GM21619 (cell line): Measurements from ENCODE around the gene POU2AF2.
"Not testable (repeated sequence)": the region's sequence is repeated elsewhere in the genome, so short reads cannot be mapped to it uniquely, and the experiment has no call there.

Source experiments
- ATAC-seq: cut with Tn5 transposase; IDR thresholded peaks from one replicate; pipeline ENCODE4 v1.9.1; 2021; ENCODE audit not compliant: unreplicated experiment

POU2AF2 gene

DNA sequence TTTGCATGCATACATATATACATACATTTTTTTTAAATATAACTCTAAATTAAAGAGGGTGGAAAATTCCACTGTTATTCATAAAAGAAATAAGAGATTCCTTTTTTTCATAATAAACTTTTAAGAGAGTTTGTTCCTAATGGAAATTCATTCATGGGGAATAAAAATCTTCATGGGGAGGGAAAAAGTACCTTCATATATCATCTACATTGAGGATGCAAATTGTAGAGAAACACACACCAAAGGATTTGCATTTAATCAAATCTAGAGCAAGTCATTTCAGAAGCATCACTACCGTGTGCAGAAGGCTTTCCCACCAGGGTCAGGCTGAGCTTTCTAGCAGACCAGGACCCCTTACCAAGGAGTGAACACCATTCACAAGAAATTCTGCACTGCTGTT is at the start of gene POU2AF2:
Gene POU2AF2, plus strand, starts transcription at position 301 of the 400 bp plus-strand sequence. CDS start 129 bp downstream, outside the sequence.
- no peak for ATAC-seq

- no peak for ATAC-seq
Observed at GRCh38 chr11:111200010-111200534, 45.5 kb upstream of the POU2AF2 start.

- ATAC-seq = no peak
Observed at GRCh38 chr11:111204211-111204610, 41.3 kb upstream of the POU2AF2 start.

GRCh38 chr11:111205632-111206385 is 39.7 kb upstream of the POU2AF2 start:
- ATAC-seq = no peak

DNA sequence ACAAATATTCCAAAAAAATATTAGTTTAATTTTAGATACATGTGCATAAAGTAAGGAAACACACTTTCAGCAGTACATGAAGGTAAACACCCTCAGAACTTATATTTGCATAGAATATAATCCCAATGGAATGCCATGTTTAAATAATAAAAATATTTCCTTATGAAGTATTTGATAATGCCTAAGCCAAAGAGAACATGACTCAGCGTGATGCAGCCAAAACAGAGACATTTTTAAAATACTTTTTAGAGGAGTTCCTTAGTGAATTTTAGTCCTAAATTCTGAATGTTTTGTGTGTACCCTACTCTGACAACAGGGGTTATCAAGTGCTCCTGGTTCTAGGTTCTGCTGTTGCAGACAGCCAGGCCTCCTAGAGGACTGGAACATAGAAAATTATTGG is 39.1 kb upstream of the POU2AF2 start:
- ATAC-seq = no peak

DNA sequence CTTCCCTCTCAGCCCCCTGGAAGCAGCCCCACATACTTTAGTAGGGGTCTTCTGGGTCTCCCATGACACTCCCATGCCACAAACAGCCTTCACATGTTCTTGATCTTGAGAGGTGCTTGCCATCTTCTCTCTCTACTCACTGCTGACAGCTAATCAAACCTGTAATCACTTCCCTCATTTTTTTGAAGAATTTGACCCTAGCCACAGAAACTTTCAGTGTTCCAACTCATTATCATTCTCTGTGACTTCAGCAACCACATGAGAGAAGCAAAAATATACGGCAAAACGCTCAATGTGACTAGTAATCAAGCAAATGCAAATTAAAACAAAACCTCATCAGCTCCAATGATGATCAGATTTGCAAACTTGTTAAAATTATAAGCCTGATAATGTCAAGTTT is 38.3 kb upstream of the POU2AF2 start:
- no peak for ATAC-seq

DNA sequence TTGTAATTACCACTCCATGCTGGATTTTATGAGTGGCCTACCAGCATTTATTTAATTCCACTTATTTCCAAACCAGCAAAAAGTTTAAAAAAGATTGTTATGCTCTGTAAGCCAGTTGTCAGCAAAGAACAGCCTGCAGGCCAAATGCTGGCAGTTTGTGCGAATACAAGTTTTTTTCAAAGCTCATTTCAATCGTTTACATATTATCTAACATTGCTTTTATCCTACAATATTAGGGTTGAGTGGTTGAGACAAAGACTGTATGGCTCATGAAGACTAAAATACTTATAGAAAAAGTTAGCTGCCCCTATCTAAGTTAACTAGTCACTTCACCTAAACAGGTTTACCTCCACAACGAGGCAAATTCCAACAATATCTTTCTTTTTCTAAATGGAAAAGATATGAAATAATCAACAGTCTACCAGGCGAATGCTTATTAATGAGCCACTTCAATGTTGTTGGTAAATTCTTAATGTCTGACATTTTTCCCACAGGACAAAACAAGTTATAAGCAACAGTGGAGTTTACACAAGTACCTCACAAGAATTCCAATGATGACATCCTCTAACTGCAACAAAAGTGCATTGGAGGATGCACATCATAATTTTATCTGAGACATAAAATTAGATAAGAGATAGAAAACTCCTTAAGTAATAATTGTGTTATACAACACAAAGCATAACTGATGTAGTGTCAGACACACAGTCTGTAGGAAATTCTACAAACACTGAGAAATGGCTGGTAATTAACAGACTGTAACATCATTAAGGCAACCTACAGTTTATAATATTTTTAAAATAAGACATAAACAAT is 35.8 kb upstream of the POU2AF2 start:
- ATAC-seq = no peak

- no peak for ATAC-seq
Observed at GRCh38 chr11:111213256-111213655, 32.3 kb upstream of the POU2AF2 start.

DNA sequence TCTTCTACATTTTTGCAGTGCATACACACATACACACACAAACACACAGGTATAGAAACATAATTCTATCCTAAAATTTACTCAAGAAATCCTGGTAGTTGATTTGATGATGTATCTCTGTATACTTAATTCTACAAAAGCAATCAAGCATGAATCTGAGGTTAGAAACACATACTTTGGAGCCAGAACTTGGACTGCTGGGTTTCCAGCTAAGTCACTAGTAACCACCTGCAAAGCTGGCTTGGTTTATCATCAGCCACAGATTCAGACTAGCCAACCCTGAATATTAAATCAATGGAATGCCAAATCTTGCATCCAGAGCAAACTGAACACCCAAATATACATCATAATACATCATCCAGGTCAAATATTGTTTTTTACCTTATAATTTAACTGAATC is 24.8 kb upstream of the POU2AF2 start:
- no peak for ATAC-seq

- no peak for ATAC-seq
Observed at GRCh38 chr11:111221208-111221607, 24.3 kb upstream of the POU2AF2 start.

- not testable (repeated sequence) for ATAC-seq
Observed at GRCh38 chr11:111221936-111222335, 23.6 kb upstream of the POU2AF2 start.

DNA sequence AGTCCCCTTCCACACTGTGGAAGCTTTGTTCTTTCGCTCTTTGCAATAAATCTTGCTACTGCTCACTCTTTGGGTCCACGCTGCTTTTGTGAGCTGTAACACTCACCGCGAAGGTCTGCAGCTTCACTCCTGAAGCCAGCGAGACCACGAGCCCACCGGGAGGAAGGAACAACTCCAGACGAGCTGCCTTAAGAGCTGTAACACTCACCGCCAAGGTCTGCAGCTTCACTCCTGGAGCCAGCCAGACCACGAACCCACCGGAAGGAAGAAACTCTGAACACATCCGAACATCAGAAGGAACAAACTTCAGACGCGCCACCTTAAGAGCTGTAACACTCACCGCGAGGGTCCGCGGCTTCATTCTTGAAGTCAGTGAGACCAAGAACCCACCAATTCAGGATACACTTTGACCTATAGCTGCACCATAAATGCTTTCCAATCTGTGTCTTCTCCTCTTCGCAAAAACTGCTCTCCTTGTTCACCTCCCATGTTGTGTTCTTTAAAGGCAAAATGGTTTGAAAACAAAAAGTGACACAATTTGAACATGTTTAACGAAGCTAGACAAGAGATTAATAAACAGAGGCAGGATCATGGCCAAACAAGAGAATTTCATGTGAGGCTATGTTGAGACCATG is 22.6 kb upstream of the POU2AF2 start:
- ATAC-seq = not testable (repeated sequence)

GRCh38 chr11:111225881-111226280 is 19.6 kb upstream of the POU2AF2 start:
- ATAC-seq = no peak

- ATAC-seq = no peak
Observed at GRCh38 chr11:111229604-111230003, 15.9 kb upstream of the POU2AF2 start.

GRCh38 chr11:111230122-111230465 is 15.4 kb upstream of the POU2AF2 start:
- ATAC-seq = peak; percentile 34

DNA sequence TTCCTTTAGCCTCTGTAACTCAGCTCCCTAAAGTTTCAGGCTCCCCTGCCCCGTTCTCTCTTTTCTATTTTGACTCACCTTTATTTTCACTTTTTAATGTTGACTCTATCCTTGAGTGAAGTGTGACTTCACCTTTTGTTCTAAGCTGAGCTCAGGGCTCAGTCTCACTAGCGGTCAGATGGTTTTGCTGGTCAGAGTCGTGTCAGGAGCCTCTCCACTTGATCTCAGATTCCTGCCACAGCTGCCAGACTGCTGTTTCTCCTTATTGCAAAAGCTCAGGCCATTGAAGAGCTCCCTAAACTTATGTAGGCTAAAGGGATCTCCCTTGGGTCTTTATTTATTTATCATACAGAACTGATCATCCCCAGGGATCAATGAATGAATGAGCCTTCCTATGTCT is 13.7 kb upstream of the POU2AF2 start:
- ATAC-seq = no peak

DNA sequence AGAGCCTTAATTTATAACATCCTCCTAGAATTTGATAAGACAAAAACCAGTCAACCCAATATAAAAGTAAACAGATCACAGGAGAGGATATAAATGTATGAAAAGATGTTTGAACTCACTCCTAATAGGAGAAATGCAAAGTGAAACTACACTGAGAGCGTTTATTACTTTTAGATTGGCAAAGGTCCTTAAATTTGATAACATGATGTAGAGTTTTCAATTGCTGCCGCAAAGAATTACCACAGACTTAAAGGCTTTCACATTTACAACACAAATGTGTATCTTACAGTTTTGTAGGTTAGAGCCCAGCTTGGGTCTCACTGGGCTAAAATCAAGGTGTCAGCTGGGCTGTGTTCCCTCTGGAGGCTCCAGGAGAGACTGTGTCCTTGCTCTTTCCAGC is 9.1 kb upstream of the POU2AF2 start:
- no peak for ATAC-seq

GRCh38 chr11:111237926-111238325 is 7.6 kb upstream of the POU2AF2 start:
- ATAC-seq = no peak

DNA sequence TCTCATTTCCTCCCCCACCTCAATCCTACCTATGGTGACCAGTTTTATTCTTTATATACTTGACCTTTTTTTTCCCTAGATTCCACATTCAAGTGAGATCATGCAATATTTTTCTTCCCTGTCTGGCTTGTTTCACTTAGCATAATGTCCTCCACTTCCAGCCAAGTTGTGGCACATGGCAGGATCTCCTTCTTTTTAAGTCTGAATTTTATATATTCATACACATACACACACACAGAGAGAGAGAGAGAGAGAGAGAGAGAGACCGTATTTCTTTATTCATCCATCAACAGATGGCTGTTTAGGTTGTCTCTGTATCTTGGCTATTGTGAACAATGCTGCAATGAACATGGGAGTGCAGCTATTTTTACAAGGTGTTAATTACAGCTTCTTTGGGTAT is 1.4 kb downstream of the POU2AF2 start:
- ATAC-seq = no peak

DNA sequence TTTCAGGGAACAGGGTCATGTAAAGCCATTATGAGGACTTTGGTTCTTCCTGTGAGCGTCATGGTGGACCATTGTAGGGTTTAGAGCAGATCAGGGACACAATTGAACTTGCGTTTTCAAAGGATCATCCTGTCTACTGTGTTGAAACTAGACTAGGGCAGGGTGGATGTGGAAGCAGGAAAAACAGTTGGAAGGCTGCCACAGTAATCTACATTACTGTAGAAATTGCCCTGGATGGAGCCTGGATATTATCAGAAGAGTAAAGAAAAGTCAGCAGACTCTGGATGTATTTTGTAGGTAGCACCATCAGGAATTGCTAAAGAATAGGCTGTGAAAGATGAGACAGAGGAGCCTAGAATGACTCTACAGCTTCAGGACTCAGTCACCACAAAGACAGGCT is 5.4 kb downstream of the POU2AF2 start:
- ATAC-seq = no peak

DNA sequence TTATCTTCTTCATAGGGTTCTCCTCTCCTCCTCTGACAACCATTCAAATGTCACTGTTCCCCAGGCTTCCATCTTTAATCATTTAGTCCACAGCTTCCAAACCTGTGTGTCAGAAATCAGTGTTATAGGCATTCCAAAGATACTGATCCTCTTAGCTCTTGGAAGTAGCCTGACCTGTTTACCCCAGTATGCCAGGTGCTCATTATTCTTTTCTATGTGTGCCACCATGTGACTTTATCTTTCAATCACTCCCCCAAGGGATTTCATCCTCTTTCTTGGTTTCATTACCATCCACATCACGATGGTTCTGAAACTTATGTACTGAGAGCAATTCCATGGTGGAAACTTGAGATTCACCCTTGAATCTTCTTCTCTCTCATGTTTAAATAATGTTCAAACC is 7.6 kb downstream of the POU2AF2 start:
- no peak for ATAC-seq

GRCh38 chr11:111253630-111254029 is 8.1 kb downstream of the POU2AF2 start:
- ATAC-seq = no peak
